Stimulated activated CD4-positive, alpha-beta T cell treated with anti-CD3 and anti-CD28 coated beads, TNF-alpha, amount 100 ng/mL, for 24 hours (primary cell): Measurements from ENCODE around the gene COX7A2L.
"Not testable (repeated sequence)": the region's sequence is repeated elsewhere in the genome, so short reads cannot be mapped to it uniquely, and the experiment has no call there.

Source experiments
- DNase-seq, 3 experiments: peaks; one replicate each; pipeline ENCODE4 v3.0.0-alpha.2; 2020; ENCODE audit warnings: low read depth in 3 of 3

The COX7A2L gene, protein sequence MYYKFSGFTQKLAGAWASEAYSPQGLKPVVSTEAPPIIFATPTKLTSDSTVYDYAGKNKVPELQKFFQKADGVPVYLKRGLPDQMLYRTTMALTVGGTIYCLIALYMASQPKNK

GRCh38 chr2:42360890-42361727 lies at the start of gene COX7A2L:
Gene COX7A2L (minus strand): TSS chr2:42361217. CDS start chr2:42361161, 56 bp downstream.
- peak; percentile 92 to 95 (median 94) for DNase-seq

DNA sequence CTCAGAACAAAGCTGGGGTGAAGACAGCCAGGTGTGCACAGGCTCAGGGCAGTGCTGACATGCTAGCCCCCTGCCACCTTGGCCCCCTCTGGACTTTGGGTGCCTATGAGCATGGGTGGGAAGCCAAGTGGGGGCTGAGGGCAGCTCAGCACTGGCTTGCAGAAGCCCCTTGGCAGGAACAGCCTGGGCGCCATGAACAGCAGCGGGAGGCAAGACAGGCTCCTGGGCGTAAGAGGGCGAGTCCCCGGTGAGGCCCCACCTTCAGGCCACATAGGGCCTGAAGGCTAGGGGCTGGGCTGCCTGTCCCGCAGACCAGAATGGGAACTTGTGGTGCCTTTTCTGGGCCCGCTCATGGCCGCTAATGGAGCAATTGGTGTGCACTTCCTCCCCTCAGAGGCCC lies 47.0 kb upstream of the COX7A2L start:
- DNase-seq, result no peak

- DNase-seq, result no peak
These were observed 46.5 kb upstream of the COX7A2L start for GRCh38 chr2:42407476-42407875.

GRCh38 chr2:42404676-42405075 lies 43.7 kb upstream of the COX7A2L start:
- no peak for DNase-seq

GRCh38 chr2:42401773-42402172 lies 40.8 kb upstream of the COX7A2L start:
- no peak for DNase-seq

DNA sequence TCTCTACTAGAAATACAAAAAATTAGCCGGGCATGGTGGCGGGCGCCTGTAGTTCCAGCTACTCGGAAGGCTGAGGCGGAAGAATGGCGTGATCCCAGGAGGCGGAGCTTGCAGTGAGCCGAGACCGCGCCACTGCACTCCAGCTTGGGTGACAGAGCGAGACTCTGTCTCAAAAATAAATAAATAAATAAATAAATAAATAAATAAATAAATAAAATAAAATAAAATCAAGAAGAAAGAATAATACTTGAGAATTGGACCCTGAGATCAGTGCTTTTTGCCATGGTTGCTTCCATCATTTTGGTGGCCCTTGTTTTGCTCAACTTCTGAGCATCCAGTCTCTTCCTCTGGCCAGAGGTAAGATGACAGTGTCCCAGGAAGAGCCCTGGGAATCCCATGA lies 37.0 kb upstream of the COX7A2L start:
- DNase-seq, result not testable (repeated sequence)

GRCh38 chr2:42393320-42393719 lies 32.3 kb upstream of the COX7A2L start:
- DNase-seq, result not testable (repeated sequence)

GRCh38 chr2:42392191-42392590 lies 31.2 kb upstream of the COX7A2L start:
- DNase-seq, result no peak

DNA sequence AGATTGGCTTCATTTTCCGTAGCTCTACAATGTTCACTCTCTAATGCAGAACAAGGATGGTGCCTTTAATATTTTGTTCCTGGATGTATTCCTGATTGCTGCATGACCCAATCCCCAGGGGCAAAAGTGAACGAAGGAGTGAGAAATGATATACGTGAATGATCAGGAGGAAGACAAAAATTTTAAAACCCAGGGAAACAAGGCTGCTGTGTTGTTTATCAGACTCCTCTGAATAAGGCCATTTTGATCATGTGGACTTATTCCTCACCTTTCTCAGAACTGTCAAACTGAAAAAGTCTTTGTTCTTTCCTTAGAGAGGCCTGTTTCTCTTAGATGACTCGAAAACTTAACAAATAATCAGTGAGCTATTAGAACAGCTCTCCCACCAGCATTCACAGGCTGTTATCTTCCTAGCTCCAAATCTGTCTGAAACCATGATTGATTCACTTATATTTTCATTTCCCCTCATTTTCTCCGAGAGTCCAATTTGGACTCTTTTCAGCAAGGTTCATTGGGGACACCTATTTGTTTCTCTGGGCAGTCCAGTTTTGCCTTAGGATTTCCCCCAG lies 29.5 kb upstream of the COX7A2L start:
- no peak for DNase-seq

DNA sequence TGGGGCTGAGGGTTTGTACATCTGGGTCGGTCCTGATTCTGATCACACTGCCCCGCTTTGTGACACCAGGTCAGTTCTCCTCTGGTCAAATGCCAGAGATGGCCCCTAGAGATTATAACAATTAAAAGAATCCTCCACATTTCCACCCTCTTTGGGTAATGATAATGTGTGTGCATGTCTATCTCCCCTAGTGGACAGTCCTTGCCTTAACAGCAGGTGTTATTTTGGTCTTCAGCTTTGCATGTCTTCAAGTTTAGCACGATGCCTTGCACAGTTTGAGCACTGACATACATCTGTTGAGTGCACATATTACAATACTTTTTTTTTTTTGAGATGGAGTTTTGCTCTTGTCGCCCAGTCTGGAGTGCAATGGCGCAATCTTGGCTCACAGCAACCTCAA lies 25.7 kb upstream of the COX7A2L start:
- DNase-seq, result no peak

DNA sequence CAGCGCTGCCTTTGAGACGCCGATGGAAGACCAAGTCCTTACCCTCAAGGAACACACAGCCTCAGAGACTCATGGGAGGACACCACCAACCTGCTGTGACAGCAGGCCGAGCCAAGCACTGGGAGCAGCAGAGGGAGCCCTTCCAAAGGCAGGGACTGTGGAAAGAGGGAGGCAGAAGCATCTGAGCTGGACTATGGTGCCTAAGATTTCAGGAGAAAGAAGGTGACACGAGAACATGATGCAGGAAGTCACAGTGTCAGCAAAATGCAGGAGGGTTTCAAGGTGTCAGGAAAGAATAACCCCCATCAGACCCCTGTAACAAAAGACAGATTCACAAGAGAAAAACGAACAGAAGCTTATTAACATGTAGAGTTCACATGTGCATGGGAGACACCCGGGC lies 24.2 kb upstream of the COX7A2L start:
- DNase-seq, result no peak

GRCh38 chr2:42383855-42384530 lies 23.0 kb upstream of the COX7A2L start:
- DNase-seq, result no peak

GRCh38 chr2:42382144-42382543 lies 21.1 kb upstream of the COX7A2L start:
- no peak for DNase-seq

DNA sequence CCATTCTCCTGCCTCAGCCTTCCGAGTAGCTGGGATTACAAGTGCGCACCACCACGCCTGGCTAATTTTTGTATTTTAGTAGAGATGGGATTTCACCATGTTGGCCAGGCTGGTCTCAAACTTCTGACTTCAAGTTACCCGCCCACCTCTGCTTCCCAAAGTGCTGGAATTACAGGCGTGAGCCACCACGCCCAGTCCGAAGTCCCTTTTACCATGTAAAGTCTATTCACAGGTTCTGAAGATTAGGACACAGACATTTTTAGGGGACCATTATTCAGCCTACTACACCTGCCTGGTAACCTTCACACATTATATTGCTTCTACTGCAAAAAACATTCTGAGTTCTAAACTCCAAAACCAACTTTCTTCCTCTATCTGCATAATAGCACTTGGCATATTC lies 19.0 kb upstream of the COX7A2L start:
- DNase-seq, result not testable (repeated sequence)

DNA sequence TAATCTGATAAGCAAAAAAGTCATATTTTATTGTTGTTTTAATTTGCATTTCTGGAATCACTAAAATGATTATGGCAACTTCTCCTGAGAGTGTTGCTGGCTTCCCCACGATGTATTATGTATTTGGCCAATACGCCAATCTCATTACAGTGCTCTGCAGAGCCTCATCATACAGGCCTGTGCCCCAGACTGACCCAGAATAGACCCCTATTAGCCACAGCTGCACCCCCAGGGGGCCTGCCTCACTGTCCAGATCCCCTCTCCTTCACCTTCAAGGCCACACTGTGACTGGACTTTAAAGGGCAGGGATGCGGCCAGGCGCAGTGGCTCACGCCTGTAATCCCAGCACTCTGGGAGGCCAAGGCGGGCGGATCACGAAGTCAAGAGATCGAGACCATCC lies 17.4 kb upstream of the COX7A2L start:
- DNase-seq, result no peak

DNA sequence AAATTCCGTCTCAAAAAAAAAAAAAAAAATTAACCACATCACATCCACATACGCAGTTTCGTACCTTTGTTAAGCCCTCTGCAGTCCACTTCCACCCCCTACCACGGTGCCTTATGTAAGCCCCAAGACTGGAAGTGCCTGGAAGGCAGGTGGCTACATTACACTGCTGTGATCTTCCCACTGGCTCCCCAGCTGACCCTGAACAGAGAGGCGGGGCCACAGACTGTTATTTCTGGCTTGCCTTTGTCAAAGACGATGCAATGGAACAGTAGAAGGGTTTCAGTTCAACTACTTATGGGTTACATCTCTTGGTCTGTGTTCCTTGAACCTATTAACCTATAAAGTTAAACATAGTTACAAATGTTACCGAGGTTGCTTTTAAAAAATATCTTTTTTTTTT lies 15.7 kb upstream of the COX7A2L start:
- no peak for DNase-seq

DNA sequence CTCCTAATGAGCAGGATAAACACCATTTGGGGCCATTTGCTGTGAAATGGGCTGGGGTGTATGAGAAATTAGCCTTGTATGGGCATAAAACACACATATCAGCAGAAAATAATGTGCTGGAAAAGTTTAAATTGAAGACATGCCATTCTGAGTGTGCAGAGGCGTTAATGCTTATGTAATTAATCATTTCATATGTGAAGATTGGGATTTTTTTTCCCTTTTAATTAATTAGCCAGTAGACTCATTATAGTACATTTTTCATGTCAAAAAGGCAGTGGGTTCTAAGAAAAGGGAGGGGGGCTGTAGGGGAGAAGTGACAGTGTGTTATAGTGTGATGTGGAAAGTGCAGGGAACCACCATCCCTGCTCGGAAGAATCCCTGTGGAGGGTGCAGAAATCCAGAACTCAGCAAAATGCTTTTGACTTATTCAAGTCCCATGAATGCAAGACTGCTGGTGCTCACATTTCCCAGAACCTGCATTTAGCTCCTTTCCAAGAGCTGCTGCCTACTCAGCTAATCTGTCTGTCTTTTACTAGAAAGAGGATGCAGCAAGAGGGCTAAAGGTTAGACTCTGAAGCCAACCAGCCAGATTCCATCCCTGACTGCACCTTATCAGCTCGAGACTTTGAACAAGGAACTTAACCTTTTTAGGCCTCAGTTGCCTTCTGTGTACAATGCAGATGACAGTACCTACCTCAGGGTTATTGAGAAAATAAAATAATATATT lies 11.6 kb upstream of the COX7A2L start:
- DNase-seq, result no peak

DNA sequence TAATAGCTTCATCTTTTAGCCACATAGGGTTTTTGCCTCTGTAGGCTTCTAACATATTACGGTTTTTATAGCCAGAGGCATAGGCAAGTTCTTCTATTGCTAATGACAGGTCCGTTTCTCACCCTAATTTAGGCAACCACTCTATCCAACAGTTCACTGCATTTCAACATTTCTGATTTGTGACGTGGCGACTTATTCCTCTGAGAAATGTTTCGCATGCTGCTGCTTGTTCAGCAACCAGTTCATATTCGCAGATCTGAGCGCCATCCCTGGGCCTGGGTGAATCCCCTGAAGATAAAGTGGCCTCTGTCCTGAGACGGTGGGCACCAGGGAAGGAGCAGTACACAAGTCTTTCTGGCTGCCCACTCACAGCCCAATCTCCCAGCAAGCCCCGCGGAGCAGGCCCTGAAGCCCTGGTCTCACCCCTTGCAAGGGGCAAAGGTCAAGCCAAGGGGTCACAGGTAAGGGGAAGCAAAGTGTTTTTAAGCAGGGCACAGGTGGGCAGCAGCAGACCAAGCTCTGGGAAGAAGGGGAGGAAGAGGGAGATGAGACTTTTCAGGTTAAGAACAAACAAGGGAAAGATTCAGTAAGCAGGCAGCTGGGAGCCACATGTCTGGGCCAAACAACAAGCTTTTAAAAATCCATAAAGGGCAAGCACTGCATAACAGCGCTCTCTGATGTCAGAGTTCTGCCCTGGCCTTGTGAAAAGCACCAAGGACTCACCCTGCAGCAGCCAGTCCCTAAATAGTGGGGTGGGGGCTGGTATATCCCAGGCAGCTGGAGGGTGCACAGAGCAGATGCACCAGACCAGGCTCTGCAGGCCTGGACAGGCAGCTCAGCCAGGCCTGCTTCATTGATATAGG lies 10.8 kb upstream of the COX7A2L start:
- no peak for DNase-seq

DNA sequence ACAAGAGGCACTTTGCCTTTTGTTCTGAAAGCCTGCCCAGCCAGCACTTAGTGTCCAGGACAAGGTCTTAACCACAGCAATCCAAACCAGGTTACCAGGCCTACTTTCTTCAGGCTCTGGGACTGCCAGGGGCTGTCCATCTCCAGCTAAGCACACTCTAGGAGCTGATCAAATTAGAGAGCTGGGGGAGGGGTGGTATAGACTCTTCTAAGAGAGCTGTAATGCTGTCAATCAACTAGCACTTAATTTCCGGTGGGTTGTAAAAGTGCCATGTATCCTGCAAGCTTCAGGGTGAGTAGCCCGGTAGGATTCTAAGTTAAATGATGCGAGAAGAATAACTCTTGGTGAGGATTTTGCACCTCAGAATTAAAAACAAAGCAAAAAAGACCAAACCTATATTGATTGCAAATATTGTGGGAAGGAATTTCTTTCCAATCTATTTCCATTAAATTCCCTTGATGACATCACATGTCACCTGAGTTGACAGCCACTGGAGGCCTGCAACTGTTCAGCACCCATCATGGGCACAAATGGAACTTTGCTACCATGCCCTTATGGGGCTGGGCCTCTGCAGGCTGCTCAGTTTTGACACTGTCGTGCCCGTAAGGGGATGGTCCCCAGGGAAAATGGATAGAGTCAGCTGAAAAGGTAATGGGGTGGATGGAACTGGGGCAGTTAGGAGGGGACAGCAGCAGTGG lies 8.7 kb upstream of the COX7A2L start:
- DNase-seq, result no peak

DNA sequence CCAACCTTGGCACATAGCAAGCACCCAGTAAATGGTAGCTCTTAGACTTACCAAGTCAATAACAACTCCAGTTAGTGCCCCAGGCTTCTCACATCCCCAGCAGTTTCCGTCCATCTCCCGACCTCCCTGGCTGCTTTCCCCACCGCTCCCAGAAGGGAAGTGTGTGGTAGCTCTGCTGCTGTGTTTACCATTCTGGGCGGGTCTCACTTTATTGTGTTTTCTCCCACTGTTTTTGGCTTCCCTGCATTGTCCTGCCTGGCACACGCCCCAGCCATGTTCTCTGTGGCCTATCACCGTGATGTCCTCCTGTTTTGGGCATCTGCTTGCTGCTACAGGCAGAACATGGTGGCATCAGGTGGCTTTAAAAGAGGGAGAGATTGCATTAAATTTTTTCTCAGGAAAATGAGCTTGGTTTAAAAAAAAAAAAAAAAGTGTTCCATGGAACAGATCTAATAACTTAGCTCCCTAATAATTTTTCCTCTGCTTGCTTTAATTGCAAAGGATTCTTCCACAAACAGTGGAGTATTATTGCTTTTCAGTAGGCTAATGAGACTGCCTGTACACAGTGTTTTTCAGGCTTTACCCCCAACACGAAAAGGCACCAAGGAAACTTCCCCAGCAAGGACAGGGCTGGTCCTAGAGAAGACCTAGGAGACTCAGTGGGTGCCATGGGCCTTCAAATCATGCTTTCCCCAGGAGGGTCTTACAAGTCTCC lies 8.0 kb upstream of the COX7A2L start:
- no peak for DNase-seq
